M059J (cell line): Measurements from ENCODE around the gene IL4. TPM values are rescaled to one million over a fixed set of nuclear protein-coding genes. Genes with fewer than 3 reads are reported as not detected.
"Not testable (repeated sequence)": the region's sequence is repeated elsewhere in the genome, so short reads cannot be mapped to it uniquely, and the experiment has no call there.

Experiments used
- DNase-seq: peaks from one replicate; pipeline ENCODE4 v3.0.0-alpha.2; 2012; ENCODE audit warnings: low read depth
- total RNA-seq: library from RNA; depleted of rRNA; stranded (reverse); fragments of >200 nt; shearing (Covaris generic); gene quantifications from 2 replicates; pipeline ENCODE4 v1.2.3, GENCODE V29; 2014

The IL4 gene
- total RNA-seq, 1 experiment from 2014 or later: not detected

GRCh38 chr5:132674671-132675506 is 1.1 kb downstream of the IL4 start:
- DNase-seq: peak; percentile 94

- no peak for DNase-seq
These were observed 2.3 kb downstream of the IL4 start for GRCh38 chr5:132675936-132676689.

GRCh38 chr5:132677191-132677590 is 3.4 kb downstream of the IL4 start:
- peak; percentile 95 for DNase-seq

- DNase-seq: no peak
These were observed 4.1 kb downstream of the IL4 start for GRCh38 chr5:132677682-132678400.

- no peak for DNase-seq
These were observed 4.9 kb downstream of the IL4 start for GRCh38 chr5:132678735-132679134.

GRCh38 chr5:132679166-132679565 is 5.4 kb downstream of the IL4 start:
- no peak for DNase-seq

- DNase-seq: no peak
These were observed 6.1 kb downstream of the IL4 start for GRCh38 chr5:132679717-132680380.

GRCh38 chr5:132680780-132681475 is 7.1 kb downstream of the IL4 start:
- DNase-seq: no peak

GRCh38 chr5:132681476-132681831 is 7.7 kb downstream of the IL4 start:
- DNase-seq: no peak

- no peak for DNase-seq
These were observed 8.2 kb downstream of the IL4 start for GRCh38 chr5:132681983-132682382.

GRCh38 chr5:132684491-132684890 is 10.7 kb downstream of the IL4 start:
- DNase-seq: no peak

GRCh38 chr5:132684922-132685720 is 11.3 kb downstream of the IL4 start:
- DNase-seq: no peak

- no peak for DNase-seq
These were observed 12.4 kb downstream of the IL4 start for GRCh38 chr5:132686193-132686592.

GRCh38 chr5:132687995-132688394 is 14.2 kb downstream of the IL4 start:
- no peak for DNase-seq

GRCh38 chr5:132688536-132689339 is 14.9 kb downstream of the IL4 start:
- no peak for DNase-seq

GRCh38 chr5:132689513-132689912 is 15.7 kb downstream of the IL4 start:
- DNase-seq: no peak

GRCh38 chr5:132690156-132690555 is 16.4 kb downstream of the IL4 start:
- no peak for DNase-seq

GRCh38 chr5:132691755-132692631 is 18.2 kb downstream of the IL4 start:
- not testable (repeated sequence) for DNase-seq

- DNase-seq: no peak
These were observed 18.8 kb downstream of the IL4 start for GRCh38 chr5:132692632-132692967.
